ENCODE data around the gene SPEF1. TPM values are rescaled to one million over a fixed set of nuclear protein-coding genes. Genes with fewer than 3 reads are reported as not detected.
"Not testable (repeated sequence)": the region's sequence is repeated elsewhere in the genome, so short reads cannot be mapped to it uniquely, and the experiment has no call there.

SPEF1 gene
- total RNA-seq, 1 donor = under 0.01 TPM

DNA sequence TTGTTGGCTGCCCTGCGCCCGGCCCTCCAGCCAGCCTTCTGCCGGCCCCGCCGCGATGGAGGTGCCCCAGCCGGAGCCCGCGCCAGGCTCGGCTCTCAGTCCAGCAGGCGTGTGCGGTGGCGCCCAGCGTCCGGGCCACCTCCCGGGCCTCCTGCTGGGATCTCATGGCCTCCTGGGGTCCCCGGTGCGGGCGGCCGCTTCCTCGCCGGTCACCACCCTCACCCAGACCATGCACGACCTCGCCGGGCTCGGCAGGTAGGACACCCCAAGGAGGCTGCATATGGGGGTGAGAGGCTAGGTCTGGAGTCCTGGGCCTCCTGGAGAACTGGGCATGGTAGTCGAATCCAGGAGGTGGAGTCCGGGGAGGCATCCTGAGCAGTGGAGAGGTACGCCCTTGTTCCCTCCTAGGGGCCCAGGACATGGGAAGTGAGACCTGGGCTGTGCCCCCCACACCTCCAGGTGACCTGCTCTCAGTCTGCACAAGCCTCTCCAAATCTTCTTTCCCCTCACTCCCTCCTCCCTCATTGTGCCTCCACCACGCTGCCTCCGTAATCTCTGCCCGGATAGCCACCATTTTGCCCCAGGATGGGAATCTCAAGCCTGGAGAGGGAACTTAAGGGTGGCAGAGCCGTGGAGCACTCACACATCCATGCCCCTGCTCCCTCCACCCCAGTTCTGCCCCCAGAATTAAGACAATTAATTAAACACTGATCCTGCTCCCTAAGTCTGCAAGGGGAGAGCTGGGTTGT lies 15.4 kb upstream of the SPEF1 start:
- H3K4me3 ChIP-seq (ENCODE audit: low read depth, low read length) = peak overlapping the region; percentile 77
- TF ChIP-seq, protein P1, sequence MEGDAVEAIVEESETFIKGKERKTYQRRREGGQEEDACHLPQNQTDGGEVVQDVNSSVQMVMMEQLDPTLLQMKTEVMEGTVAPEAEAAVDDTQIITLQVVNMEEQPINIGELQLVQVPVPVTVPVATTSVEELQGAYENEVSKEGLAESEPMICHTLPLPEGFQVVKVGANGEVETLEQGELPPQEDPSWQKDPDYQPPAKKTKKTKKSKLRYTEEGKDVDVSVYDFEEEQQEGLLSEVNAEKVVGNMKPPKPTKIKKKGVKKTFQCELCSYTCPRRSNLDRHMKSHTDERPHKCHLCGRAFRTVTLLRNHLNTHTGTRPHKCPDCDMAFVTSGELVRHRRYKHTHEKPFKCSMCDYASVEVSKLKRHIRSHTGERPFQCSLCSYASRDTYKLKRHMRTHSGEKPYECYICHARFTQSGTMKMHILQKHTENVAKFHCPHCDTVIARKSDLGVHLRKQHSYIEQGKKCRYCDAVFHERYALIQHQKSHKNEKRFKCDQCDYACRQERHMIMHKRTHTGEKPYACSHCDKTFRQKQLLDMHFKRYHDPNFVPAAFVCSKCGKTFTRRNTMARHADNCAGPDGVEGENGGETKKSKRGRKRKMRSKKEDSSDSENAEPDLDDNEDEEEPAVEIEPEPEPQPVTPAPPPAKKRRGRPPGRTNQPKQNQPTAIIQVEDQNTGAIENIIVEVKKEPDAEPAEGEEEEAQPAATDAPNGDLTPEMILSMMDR (IDR thresholded peaks at IDR 0.05; ENCODE audit: insufficient read depth, low read depth, low read length) = no peak
- no peak for DNase-seq (ENCODE audit: low read depth)

DNA sequence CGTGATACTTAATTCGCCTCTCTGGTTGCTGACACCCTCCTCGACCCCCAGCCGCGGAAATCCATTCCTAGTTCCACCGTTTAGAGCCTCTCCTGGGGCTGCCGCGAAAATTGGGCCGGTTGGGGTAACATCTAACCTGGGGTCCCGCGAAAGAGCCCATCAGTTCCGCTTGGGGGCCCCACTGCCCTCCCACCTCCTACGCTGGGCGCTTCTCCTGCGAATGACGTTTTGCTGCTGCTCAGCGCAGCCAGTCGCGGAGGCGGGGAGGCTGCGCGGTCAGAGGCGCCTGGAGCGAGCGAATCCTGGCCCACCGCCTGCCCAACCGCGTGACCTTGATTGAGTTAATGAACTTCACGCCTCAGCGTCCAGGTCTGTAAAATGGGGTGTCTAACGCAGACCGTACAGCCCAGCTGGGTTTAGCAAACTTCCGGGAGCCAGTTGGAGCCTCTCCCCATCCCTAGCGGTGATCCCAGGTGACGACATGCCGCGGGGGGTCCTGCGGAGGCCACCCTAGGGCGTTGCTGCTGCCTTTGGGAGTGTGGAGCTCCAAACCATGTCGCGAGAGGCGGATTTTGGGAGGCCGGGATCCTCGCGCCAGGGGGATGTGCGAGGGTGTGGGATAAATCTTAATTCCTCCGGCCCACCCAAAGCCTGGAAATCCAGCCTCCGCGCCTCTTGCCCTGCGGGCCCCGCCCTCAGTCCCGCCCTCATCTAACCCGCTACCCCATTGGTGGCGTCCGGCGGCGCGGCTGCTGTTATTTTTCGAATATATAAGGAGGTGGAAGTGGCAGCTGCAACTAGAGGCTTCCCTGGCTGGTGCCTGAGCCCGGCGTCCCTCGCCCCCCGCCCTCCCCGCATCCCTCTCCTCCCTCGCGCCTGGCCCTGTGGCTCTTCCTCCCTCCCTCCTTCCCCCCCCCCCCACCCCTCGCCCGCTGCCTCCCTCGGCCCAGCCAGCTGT lies 14.5 kb upstream of the SPEF1 start, which contains the start of gene CDC25B:
Gene CDC25B (plus strand): TSS at position 800 of the 958 bp plus-strand sequence. CDS start 222 bp downstream, outside the sequence.
- peak within 1 kb of the TSS; percentile 77 for H3K4me3 ChIP-seq (ENCODE audit: low read depth, low read length)
- TF ChIP-seq, protein P1 (IDR thresholded peaks at IDR 0.05; ENCODE audit: insufficient read depth, low read depth, low read length) = peak; percentile 46
- DNase-seq (ENCODE audit: low read depth) = peak; percentile 94

DNA sequence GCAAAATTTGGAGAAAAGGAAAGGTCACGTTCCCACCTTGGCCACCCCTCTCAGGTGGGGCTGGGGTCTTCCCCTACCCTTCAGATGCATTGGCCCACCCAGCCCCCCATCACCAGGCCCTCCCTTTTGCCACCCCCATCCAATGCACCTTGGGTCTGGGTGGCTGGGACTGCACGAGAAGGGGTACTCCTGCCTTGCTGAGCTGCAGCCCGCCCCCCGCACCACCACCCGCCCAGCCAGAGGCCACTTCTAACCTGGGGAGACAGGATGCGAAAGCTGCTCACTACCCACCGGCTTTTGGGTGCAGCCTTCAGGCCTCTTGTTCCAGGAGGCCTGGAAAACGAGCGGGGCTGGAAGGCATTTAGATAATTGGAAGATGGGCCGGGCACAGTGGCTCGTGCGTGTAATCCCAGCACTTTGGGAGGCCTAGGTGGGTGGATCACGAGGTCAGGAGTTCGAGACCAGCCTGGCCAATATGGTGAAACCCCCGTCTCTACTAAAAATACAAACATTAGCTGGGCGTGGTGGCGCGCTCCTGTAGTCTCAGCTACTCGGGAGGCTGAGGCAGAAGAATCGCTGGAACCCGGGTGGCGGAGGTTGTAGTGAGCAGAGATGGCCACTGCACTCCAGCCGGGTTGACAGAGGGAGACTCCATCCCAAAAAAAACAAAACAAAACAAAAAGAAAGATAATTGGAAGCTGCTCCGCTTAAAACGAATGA lies 13.6 kb upstream of the SPEF1 start:
- DNase-seq (ENCODE audit: low read depth) = no peak
- TF ChIP-seq, protein P1 (IDR thresholded peaks at IDR 0.05; ENCODE audit: insufficient read depth, low read depth, low read length) = no peak
- peak overlapping the region; percentile 77 for H3K4me3 ChIP-seq (ENCODE audit: low read depth, low read length)

DNA sequence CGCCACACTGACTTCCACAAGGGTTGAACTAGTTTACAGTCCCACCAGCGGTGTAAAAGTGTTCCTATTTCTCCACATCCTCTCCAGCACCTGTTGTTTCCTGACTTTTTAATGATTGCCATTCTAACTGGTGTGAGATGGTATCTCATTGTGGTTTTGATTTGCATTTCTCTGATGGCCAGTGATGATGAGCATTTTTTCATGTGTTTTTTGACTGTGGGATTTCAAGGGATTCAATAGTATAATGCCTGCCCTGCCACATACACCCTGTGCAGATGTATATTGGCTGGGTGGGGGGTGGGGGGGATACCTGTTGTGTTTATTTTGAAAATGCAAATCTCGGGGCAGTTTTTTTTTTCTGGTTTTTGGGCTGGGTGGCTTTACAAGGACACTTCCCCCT lies 12.9 kb upstream of the SPEF1 start:
- not testable (repeated sequence) for DNase-seq (ENCODE audit: low read depth); H3K4me3 ChIP-seq (ENCODE audit: low read depth, low read length)

DNA sequence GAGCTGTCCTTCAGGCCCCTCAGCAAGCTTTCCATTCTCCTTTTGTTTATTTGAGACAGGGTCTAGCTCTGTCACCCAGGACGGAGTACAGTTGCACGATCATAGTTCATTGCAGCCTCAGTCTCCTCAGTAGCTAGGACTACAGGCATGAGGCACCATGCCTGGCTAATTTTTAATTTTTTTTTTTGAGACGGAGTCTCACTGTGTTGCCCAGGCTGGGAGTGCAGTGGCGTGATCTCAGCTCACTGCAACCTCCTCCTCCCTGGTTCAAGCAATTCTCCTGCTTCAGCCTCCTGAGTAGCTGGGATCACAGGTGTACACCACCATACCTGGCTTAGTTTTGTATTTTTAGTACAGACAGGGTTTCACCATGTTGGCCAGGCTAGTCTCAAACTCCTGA lies 8.0 kb upstream of the SPEF1 start:
- H3K4me3 ChIP-seq (ENCODE audit: low read depth, low read length); DNase-seq (ENCODE audit: low read depth): not testable (repeated sequence)

DNA sequence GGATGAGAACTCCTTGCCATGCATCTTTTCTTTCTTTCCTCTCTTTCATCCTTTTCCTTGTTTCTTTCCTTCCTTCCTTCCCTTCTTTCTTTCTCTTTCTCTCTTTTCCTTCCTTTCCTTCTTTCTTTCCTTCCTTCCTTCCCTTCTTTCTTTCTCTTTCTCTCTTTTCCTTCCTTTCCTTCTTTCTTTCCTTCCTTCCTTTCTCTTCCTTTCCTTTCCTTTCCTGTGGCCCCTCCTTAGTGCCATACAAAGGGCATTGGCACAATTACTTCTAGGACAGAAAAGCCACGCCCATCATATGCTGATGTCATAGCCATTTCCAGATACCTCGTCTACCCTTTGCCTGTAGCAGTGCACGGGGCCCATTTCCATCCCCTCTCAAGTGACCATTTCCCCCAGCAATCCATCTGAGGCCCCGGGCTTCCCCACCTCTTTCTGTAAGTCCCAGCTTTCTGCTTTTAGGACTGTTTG lies 7.5 kb upstream of the SPEF1 start:
- H3K4me3 ChIP-seq (ENCODE audit: low read depth, low read length) = no peak overlapping the region
- TF ChIP-seq, protein P1 (IDR thresholded peaks at IDR 0.05; ENCODE audit: insufficient read depth, low read depth, low read length) = no peak
- no peak for DNase-seq (ENCODE audit: low read depth)

DNA sequence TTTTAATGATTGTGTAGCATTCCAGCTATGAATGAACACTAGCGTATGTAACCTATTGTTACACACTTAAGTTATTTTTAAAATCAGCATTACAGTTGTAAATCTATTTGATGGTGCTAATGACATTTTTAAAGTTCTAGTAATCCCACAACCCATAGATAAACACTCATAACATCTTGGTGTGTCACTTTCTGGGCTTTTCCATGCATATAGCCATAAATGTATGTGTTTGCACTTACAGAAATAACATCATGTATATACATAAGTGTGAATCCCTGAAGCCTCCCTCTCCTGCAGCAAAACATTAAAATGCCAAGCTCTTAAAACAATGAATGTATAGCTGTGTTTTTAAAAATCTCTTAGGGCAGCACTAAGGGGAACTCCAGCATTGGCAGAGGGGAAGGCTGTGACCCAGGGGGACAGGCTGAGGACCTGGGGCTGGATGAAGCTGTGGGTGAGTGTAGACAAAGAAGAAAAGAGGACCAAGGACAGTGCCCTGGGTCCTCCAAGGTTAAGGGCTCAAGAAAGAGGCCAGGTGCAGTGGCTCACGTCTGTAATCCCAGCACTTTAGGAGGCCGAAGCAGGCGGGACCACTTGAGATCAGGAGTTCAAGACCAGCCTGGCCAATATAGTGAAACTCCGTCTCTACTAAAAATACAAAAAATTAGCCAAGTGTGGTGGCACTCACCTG lies 6.2 kb upstream of the SPEF1 start:
- TF ChIP-seq, protein P1 (IDR thresholded peaks at IDR 0.05; ENCODE audit: insufficient read depth, low read depth, low read length) = no peak
- DNase-seq (ENCODE audit: low read depth) = peak; percentile 71

More for the DNA sequence above, 6.2 kb upstream of the SPEF1 start:
- H3K4me3 ChIP-seq (ENCODE audit: low read depth, low read length) = peak overlapping the region; percentile 41

All from fibroblast of villous mesenchyme (primary cell).